GM21526 (cell line): Measurements from ENCODE around the gene CACFD1.

Source experiments
- ATAC-seq: cut with Tn5 transposase; IDR thresholded peaks from one replicate; pipeline ENCODE4 v1.9.1; 2021; ENCODE audit warnings: moderate library complexity; ENCODE audit not compliant: unreplicated experiment, low FRiP score

Gene CACFD1

DNA sequence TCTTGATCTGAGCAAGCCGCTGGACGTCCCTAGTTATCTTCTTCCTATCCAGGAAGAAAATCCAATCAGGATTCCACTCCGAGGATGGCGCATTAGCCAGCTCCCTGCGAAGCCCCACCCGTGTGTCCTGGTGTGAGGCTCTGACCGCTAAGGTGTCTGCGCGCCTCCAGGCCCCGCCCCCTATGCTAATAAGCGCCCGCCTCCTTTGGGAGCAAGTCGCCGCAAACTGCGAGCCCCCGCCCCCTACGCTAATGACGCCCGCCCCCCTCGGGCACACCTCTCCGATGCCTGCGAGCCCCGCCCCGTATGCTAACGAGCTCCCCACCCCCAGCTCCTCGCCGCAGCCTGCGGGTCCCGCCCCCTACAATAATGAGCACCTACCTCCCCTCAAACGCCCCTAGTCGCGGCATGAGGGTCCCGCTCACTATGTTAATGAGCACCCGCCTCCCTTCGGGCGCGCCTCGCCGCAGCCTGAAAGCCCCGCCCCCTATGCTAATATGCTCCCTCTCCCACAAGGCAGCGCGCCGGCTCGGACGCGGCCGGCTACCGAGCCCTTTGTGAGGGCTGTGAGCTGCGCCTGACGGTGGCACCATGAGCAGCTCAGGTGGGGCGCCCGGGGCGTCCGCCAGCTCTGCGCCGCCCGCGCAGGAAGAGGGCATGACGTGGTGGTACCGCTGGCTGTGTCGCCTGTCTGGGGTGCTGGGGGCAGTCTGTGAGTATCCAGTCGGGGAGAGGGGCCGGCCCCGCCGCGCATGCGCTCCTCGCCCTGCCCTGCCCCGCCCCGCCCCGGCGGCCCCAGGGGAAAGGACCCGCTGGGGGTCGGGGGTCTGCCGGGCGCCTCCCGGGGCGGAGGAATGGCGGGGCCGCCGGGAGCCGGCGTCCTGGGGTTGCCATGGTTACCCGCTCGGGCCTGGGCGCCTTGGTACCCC is at the start of gene CACFD1:
Gene CACFD1 (plus strand): TSS at position 503 of the 929 bp plus-strand sequence. CDS start 89 bp downstream, at position 592.
- peak; percentile 69 for ATAC-seq

DNA sequence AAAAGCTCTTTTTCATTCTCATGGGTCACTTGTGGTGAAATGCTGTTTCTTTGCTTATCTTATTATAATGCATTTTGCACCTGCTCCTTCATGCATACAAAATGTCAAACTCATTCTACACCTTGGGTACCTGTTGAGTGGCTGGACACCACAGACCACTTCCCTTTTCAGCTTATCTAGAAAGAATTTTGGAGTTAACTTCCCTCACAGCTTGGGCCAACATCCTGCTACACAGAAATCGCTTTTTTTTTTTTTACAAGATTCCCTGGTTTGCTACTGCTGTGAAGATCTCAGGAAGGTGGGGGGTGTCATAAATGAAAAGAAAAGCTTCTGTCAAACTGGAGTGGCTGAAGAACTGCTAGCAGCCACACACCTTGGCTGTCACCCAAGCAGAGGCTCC is 44.6 kb upstream of the CACFD1 start:
- ATAC-seq, result no peak

DNA sequence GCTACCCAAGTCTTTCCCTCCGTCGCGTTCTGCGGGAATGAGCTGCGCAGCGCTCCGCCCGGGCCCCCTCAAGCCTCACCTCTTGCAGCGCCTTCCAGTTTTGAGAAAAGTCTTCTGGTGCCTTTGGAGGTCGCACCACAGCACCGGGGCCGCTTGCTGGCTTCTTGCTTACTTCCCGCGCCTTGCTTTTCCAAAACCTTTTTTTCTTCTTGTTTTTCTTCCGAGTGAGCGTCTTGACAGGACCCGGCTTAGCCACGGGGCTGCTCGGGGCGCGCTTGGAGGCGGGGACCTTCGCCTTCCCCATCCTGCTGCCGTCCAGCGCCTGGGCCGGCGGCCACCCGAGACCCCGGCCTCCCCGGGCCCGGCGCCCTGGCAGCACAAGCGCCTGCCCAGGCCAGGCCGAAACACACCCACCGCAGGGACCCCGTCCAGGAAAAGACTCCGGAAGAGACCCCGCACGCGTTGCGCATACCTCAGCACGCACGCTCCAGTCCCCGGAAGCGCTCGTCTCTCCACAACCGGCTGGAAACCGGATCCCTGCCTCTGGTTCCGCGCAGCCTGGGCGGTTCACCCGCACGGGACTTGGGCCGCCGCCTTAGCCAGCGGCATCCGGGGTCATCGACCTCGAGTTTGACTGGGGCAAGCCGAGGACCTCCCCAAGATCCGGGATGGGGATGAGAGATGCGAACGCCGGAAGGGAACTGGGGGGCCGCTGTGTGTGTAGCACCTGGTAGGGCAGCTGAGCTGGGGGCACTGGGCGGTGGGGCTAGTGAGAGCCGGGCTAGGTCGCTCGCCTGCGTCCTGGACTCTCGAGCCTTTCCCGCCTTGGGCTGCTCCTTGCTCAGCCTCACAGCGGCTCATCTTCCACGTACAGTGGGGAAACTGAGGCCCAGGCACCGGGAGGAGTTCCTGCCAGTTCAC is 42.0 kb upstream of the CACFD1 start, which contains the start of gene REXO4:
Gene REXO4 (minus strand): TSS at position 470 of the 921 bp plus-strand sequence. CDS start 166 bp downstream, at position 304.
- peak; percentile 69 for ATAC-seq

DNA sequence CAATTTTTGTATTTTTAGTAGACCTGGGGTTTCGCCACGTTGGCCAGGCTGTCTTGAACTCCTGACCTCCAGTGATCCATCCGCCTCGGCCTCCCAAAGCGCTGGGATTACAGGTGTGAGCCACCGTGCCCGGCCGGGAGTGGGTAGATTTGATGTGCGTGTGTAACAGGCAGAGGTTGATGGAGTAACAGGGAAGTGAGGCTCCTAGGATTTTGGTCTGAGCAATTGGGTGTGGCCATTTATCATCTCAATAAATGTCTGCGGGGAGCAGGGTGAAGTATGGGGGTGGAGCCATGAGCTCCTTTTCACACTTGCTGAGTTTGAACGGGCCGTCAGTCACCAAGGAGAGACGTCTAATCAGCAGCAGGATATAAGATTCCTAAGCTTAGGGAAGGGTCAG is 40.8 kb upstream of the CACFD1 start:
- no peak for ATAC-seq

DNA sequence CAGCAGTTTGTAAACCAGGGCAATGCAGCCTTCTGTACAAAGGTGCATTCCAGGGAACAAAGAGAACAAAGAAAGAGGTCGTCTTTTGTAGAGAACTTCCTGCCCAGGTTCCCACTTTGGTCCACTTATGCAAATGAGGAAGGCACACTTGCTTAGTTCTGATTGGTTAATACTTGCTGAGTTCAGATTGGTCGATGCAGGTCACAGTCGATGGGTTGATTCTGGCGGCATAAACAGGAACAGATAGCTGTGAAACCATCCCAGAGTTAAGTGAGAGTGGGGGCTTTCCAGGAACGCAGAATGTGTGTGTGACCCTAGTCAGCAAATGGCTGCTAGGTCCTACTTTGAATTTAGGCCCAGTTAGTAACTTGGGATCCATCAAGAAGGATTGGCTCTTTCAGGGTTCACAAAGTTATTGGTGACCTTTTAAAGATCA is 39.4 kb upstream of the CACFD1 start:
- no peak for ATAC-seq

DNA sequence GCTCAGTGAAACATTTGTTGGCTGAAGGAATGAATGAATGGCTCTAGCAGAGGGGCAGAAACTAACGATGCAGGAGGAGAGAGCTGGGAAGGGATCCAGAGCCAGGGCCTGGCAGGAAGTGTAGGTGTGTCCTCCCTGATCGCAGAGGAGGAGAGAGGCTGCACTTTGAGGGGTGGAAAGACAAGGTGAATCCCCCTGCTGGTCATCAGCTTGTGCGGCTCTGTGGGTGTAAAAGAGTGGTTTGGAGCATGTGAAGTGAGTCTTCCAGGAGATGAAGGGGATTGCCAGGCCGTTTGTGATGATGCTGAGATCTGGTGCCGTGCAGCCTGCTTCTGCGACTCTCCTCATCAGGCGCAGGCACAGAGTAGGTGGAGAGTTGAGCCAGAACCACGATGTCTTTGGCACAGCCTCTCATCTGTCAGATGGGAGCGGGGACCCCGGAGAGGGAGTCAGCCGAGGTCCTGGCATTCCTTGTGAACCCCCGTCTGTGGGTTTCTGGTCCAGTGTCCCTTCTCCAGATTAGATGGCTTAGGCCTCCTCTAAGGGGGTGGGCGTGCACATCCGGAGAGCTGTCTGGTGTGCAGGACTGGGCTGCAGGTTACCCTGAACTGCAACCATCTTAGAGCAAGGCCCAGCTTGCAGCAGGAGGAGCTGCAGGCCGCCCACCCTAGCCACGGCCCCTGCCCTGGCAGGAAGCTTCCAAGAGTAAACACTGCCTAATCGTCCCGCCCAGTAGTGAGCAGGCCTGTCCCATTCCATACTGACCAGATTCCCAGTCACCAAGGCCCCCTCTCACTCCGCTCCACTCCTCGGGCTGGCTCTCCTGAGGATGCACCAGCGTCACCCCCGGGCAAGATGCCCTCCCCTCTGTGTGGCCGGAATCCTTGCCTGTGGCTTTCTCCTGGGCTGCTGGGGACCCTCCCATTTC is 37.9 kb upstream of the CACFD1 start, which contains the start of gene ADAMTS13:
Gene ADAMTS13 (plus strand): TSS at position 753 of the 928 bp plus-strand sequence. CDS start 77 bp downstream, at position 830.
- ATAC-seq, result no peak

DNA sequence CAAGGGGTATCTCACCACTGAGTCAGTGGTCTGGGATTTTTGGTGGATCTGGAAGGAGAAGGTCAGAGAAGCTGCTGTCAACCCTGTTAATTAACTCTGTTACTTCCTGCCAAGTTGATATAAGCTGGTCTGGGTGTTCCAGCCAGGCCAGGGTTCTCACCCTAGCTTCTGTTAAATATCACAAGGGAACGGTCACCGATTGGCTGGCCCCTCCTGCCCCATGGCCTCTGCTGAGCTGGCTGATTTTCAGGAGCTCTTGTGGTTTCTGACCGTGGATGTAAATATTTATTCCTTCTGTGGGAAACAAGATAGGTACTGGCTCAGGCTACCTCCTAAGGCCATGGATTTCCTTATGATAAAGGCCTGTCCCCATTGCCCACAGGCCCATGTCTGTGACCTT is 36.6 kb upstream of the CACFD1 start:
- ATAC-seq, result no peak

DNA sequence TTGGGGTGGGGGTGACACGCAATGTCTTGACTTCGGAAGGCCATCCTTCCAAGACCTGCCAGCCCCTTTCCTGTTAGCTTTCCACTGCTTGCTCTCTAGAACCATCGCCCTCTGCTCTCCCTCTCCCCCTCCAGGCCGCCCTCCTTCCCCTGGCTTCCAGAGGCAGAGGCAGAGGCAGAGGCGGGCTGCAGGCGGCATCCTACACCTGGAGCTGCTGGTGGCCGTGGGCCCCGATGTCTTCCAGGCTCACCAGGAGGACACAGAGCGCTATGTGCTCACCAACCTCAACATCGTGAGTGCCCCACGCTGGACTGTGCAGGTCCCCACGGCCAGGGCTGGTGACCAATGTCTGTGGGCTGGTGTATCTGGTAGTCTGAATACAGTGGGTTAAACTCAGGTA is 35.6 kb upstream of the CACFD1 start:
- ATAC-seq, result no peak

DNA sequence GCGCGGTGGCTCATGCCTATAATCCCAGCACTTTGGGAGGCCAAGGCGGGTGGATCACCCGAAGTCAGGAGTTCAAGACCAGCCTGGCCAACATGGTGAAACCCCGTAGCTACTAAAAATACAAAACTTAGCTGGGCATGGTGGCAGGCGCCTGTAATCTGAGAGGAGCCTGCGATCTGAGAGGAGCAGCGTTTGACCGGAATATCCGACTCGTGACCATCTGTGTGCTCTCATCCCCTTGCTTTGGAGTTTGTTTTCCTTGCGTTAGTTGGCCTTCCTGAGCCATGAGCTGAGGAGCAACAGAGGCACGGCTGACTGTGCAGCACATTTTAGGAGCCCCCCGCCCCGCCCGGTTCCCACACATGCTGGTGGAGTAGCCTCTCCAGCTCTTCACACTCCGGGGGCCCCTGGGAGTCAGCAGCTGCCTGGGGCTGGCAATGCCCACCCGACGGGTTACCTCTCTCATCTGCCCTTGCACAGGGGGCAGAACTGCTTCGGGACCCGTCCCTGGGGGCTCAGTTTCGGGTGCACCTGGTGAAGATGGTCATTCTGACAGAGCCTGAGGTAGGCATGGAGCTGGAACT is 34.6 kb upstream of the CACFD1 start:
- no peak for ATAC-seq

DNA sequence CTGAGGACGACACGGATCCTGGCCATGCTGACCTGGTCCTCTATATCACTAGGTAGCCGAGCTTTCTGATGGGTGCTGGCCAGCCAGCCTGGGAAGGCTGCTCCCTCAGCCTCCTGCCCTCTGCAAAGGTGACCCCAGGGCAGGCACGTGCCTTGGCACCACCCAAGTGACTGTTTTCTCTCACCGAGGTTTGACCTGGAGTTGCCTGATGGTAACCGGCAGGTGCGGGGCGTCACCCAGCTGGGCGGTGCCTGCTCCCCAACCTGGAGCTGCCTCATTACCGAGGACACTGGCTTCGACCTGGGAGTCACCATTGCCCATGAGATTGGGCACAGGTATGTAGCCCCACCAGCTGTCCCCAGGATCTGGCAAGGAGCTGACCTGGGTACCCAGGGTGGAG is 33.8 kb upstream of the CACFD1 start:
- ATAC-seq, result no peak

DNA sequence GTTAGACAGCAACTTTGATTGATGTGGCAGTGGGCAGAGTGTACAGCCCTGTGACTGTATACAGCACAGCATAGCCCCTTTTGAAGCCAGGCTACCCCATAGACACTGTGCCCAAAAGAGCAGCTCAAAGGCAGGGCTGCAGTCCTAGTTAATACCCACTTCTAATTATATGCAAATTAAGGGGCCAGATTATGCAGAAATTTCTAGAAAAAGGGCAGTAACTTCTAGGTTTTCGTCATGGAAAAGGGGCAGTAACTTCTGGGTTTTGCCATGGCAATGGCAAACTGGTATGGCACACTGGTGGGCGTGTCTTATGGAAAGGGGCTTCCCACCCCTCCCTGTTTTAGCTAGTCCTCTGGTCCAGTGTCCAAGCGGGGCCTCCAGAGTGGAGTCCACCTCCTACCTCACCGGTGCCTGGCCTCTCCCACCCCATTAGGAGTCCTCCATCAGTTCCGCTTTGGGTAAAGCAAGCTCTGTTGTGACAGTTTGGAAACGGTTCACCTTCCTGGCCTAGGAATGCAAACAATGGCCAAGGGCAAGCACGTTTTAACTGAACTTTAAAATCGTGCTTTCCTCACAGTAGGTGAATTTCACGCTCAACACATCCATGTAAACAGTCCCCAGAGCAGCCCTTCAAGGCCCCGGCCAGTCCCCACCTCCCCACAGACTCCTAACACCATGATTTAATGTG is 32.0 kb upstream of the CACFD1 start:
- no peak for ATAC-seq

DNA sequence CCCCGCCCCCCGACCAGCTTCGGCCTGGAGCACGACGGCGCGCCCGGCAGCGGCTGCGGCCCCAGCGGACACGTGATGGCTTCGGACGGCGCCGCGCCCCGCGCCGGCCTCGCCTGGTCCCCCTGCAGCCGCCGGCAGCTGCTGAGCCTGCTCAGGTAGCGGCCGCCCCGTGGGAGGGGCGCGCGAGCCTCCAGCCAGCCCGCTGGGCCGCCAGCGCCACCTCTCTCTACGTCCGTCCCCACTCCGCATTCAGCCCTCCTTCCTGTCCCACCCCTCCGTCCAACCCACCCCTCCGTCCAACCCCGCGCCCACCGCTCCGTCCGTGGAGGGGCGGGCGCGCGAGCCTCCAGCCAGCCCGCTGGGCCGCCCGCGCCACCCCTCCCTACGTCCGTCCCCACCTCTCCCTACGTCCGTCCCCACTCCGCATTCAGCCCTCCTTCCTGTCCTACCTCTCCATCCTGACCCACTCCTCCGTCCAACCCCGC is 31.1 kb upstream of the CACFD1 start:
- no peak for ATAC-seq

DNA sequence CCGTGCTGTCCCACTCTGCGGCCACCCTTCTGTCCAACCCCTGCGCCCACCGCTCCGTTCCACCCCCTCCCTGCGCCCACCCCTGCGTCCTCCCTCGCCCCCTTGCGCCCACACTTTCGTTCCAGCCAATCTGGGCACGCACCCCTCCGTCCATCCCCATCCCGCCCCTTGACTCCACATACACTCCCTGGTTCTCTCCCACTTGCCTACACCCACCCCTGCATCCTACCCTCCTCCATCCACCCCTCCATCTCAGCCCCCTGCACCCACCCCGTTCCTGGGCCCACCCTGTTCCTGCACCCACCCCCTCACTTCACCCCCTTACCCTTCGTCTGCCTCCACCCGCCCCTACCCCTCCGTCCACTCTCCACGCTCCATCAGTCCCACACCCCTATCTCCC is 30.6 kb upstream of the CACFD1 start:
- no peak for ATAC-seq

DNA sequence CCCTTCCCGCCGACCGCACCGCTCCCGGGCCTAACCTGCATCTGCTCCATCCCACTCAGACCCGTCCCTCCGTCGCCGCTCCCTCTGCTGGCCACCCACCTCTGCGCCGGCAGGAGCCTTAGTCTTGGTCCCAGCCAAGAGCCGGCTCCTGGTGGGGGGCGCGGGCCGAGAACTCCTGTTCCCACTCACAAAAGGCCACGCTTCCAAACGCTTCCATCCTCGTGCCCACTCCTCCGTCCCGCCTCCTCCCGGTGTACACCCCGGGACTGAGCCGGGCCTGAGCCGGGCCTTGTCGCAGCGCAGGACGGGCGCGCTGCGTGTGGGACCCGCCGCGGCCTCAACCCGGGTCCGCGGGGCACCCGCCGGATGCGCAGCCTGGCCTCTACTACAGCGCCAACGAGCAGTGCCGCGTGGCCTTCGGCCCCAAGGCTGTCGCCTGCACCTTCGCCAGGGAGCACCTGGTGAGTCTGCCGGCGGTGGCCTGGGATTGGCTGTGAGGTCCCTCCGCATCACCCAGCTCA is 30.1 kb upstream of the CACFD1 start:
- no peak for ATAC-seq

DNA sequence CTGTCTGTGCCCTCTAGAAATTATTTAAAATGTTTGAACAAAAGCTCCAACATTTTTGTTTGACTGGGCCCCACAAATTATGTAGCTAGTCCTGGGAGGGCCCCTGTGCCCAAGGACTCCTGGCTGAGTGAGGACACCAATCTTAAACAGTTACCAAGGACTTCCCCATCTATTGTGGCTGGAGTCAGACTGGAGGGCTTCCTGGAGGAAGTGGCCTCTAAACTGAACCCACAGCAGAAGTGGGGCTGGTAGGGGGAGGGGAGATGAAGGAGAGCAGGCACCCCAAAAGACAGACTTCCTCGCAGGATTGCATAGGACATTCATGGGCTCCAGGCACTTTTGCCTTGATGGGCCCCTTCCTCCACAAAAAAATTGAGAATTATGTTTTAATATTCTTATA is 29.5 kb upstream of the CACFD1 start:
- no peak for ATAC-seq

DNA sequence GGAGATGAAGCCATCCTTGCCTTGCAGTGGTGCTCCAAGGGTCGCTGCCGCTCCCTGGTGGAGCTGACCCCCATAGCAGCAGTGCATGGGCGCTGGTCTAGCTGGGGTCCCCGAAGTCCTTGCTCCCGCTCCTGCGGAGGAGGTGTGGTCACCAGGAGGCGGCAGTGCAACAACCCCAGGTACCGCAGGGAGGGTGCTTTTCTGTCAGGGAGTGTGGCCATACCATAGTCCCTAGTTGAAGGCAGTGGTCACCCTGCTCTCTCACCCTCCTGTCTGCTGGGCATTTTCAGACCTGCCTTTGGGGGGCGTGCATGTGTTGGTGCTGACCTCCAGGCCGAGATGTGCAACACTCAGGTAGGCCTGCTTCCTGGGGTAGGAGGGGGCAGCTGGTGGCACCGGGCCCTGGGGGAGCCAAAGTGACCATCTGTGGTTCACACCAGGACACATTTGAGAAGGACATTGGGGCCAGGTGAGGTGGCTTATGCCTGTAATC is 26.4 kb upstream of the CACFD1 start:
- no peak for ATAC-seq

DNA sequence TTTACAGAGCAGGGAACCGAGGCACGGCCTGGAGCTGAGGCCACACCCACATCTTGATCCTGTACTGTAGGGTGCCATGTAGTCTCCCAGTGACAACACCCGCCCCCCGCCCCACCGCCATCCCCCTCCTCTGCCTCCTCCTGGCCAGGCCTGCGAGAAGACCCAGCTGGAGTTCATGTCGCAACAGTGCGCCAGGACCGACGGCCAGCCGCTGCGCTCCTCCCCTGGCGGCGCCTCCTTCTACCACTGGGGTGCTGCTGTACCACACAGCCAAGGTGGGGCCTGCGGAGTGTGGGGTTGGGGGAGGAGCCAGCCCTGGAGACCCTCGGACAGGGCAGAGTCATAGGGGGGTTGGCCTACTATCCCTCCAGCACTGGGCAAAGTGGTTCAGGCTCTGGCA is 23.1 kb upstream of the CACFD1 start:
- no peak for ATAC-seq

DNA sequence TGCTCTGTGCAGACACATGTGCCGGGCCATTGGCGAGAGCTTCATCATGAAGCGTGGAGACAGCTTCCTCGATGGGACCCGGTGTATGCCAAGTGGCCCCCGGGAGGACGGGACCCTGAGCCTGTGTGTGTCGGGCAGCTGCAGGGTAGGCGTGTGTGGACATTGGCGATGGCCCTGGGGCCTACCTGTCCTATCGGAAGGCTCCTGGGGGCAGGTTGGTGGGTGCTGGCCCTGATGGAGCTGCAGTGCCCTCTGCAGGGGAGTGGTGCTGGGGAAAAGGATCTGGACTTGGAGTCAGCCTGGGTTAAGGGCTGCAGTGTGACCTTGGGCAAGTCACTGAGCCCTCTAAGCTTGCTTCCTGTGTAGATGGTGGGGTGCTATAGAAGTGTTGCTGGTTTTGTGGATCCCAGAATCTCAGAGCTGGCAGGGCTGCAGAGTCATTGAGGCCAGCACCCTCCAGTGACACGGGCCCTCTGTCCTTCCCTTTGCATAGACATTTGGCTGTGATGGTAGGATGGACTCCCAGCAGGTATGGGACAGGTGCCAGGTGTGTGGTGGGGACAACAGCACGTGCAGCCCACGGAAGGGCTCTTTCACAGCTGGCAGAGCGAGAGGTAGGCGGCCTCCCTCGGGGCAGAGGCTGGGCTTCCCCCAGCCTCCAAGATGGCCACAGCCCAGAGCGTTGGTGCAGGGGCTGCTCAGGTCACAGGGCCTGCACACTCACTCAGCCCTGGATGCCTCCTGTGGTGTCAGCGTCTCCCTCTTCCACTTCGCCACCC is 21.8 kb upstream of the CACFD1 start:
- no peak for ATAC-seq
